ENCODE data around the gene BEST3.
"Not testable (repeated sequence)": the region's sequence is repeated elsewhere in the genome, so short reads cannot be mapped to it uniquely, and the experiment has no call there.

BEST3 gene

GRCh38 chr12:69685810-69686209, 13.3 kb downstream of the BEST3 start:
- H3K36me3 ChIP-seq (ENCODE audit: insufficient read depth, low read depth, low read length), result no peaks in the 10 kb centered on the region
- H3K9ac ChIP-seq (ENCODE audit: low read depth, low read length), result no peak overlapping the region
- no peak overlapping the region for H3K4me3 ChIP-seq (ENCODE audit: low read length)
- H3K9me3 ChIP-seq (ENCODE audit: insufficient read depth, low read depth, low read length), result no peaks in the 10 kb centered on the region
- H3K27me3 ChIP-seq (ENCODE audit: insufficient read depth, low read length), result no peaks in the 10 kb centered on the region
- no peak overlapping the region for H3K27ac ChIP-seq (ENCODE audit: low read length)
- peaks cover 24% of the 10 kb centered on the region for H3K4me1 ChIP-seq (ENCODE audit: insufficient read depth, low read length)

GRCh38 chr12:69684466-69684865, 14.6 kb downstream of the BEST3 start:
- peaks cover 14% of the 10 kb centered on the region for H3K4me1 ChIP-seq (ENCODE audit: insufficient read depth, low read length)
- no peak overlapping the region for H3K4me3 ChIP-seq (ENCODE audit: low read length)
- no peak overlapping the region for H3K9ac ChIP-seq (ENCODE audit: low read depth, low read length)
- H3K27me3 ChIP-seq (ENCODE audit: insufficient read depth, low read length), result no peaks in the 10 kb centered on the region
- H3K36me3 ChIP-seq (ENCODE audit: insufficient read depth, low read depth, low read length), result no peaks in the 10 kb centered on the region
- no peaks in the 10 kb centered on the region for H3K9me3 ChIP-seq (ENCODE audit: insufficient read depth, low read depth, low read length)
- H3K27ac ChIP-seq (ENCODE audit: low read length), result no peak overlapping the region

GRCh38 chr12:69682110-69682755, 16.9 kb downstream of the BEST3 start:
- Histone ChIP-seq H3K27ac (ENCODE audit: low read length) (no peak overlapping the region), H3K27me3 (ENCODE audit: insufficient read depth, low read length) (no peaks in the 10 kb centered on the region), H3K9ac (ENCODE audit: low read depth, low read length) (no peak overlapping the region), H3K4me1 (ENCODE audit: insufficient read depth, low read length) (no peaks in the 10 kb centered on the region), H3K4me3 (ENCODE audit: low read length) (no peak overlapping the region), H3K9me3 (ENCODE audit: insufficient read depth, low read depth, low read length) (no peaks in the 10 kb centered on the region), H3K36me3 (ENCODE audit: insufficient read depth, low read depth, low read length) (no peaks in the 10 kb centered on the region)

- Histone ChIP-seq H3K9me3 (ENCODE audit: insufficient read depth, low read depth, low read length) (no peaks in the 10 kb centered on the region), H3K27ac (ENCODE audit: low read length) (no peak overlapping the region), H3K4me1 (ENCODE audit: insufficient read depth, low read length) (no peaks in the 10 kb centered on the region), H3K4me3 (ENCODE audit: low read length) (no peak overlapping the region), H3K9ac (ENCODE audit: low read depth, low read length) (no peak overlapping the region), H3K36me3 (ENCODE audit: insufficient read depth, low read depth, low read length) (no peaks in the 10 kb centered on the region), H3K27me3 (ENCODE audit: insufficient read depth, low read length) (no peaks in the 10 kb centered on the region)
These were observed 20.0 kb downstream of the BEST3 start for GRCh38 chr12:69679119-69679518.

- Histone ChIP-seq H3K27me3 (ENCODE audit: insufficient read depth, low read length) (no peaks in the 10 kb centered on the region), H3K4me1 (ENCODE audit: insufficient read depth, low read length) (no peaks in the 10 kb centered on the region), H3K9ac (ENCODE audit: low read depth, low read length) (no peak overlapping the region), H3K27ac (ENCODE audit: low read length) (no peak overlapping the region), H3K4me3 (ENCODE audit: low read length) (no peak overlapping the region), H3K36me3 (ENCODE audit: insufficient read depth, low read depth, low read length) (no peaks in the 10 kb centered on the region), H3K9me3 (ENCODE audit: insufficient read depth, low read depth, low read length) (no peaks in the 10 kb centered on the region)
These were observed 22.7 kb downstream of the BEST3 start for GRCh38 chr12:69676257-69677012.

GRCh38 chr12:69672195-69672594, 26.9 kb downstream of the BEST3 start:
- Histone ChIP-seq H3K4me1 (ENCODE audit: insufficient read depth, low read length) (no peaks in the 10 kb centered on the region), H3K4me3 (ENCODE audit: low read length) (no peak overlapping the region), H3K36me3 (ENCODE audit: insufficient read depth, low read depth, low read length) (no peaks in the 10 kb centered on the region), H3K27ac (ENCODE audit: low read length) (no peak overlapping the region), H3K27me3 (ENCODE audit: insufficient read depth, low read length) (no peaks in the 10 kb centered on the region), H3K9ac (ENCODE audit: low read depth, low read length) (no peak overlapping the region), H3K9me3 (ENCODE audit: insufficient read depth, low read depth, low read length) (no peaks in the 10 kb centered on the region)

- H3K9me3 ChIP-seq (ENCODE audit: insufficient read depth, low read depth, low read length), result no peaks in the 10 kb centered on the region
These were observed 27.5 kb downstream of the BEST3 start for GRCh38 chr12:69671597-69671996.

GRCh38 chr12:69666798-69667197, 32.3 kb downstream of the BEST3 start:
- Histone ChIP-seq H3K9ac (ENCODE audit: low read depth, low read length) (no peak overlapping the region), H3K9me3 (ENCODE audit: insufficient read depth, low read depth, low read length) (no peaks in the 10 kb centered on the region), H3K4me3 (ENCODE audit: low read length) (no peak overlapping the region), H3K27ac (ENCODE audit: low read length) (no peak overlapping the region), H3K4me1 (ENCODE audit: insufficient read depth, low read length) (no peaks in the 10 kb centered on the region), H3K27me3 (ENCODE audit: insufficient read depth, low read length) (no peaks in the 10 kb centered on the region), H3K36me3 (ENCODE audit: insufficient read depth, low read depth, low read length) (no peaks in the 10 kb centered on the region)

More at GRCh38 chr12:69671597-69671996, 27.5 kb downstream of the BEST3 start:
- H3K27me3 ChIP-seq (ENCODE audit: insufficient read depth, low read length), result no peaks in the 10 kb centered on the region
- no peak overlapping the region for H3K27ac ChIP-seq (ENCODE audit: low read length)
- no peak overlapping the region for H3K4me3 ChIP-seq (ENCODE audit: low read length)
- H3K4me1 ChIP-seq (ENCODE audit: insufficient read depth, low read length), result no peaks in the 10 kb centered on the region
- H3K36me3 ChIP-seq (ENCODE audit: insufficient read depth, low read depth, low read length), result no peaks in the 10 kb centered on the region
- H3K9ac ChIP-seq (ENCODE audit: low read depth, low read length), result no peak overlapping the region

- H3K9ac ChIP-seq (ENCODE audit: low read depth, low read length); H3K27me3 ChIP-seq (ENCODE audit: insufficient read depth, low read length); H3K27ac ChIP-seq (ENCODE audit: low read length); H3K4me1 ChIP-seq (ENCODE audit: insufficient read depth, low read length); H3K9me3 ChIP-seq (ENCODE audit: insufficient read depth, low read depth, low read length); H3K4me3 ChIP-seq (ENCODE audit: low read length); H3K36me3 ChIP-seq (ENCODE audit: insufficient read depth, low read depth, low read length): not testable (repeated sequence)
These were observed 34.1 kb downstream of the BEST3 start for GRCh38 chr12:69664930-69665377.

GRCh38 chr12:69663726-69664125, 35.4 kb downstream of the BEST3 start:
- no peak overlapping the region for H3K27ac ChIP-seq (ENCODE audit: low read length)
- H3K27me3 ChIP-seq (ENCODE audit: insufficient read depth, low read length), result no peaks in the 10 kb centered on the region
- H3K9me3 ChIP-seq (ENCODE audit: insufficient read depth, low read depth, low read length), result no peaks in the 10 kb centered on the region
- H3K4me3 ChIP-seq (ENCODE audit: low read length), result no peak overlapping the region
- H3K4me1 ChIP-seq (ENCODE audit: insufficient read depth, low read length), result no peaks in the 10 kb centered on the region
- no peaks in the 10 kb centered on the region for H3K36me3 ChIP-seq (ENCODE audit: insufficient read depth, low read depth, low read length)
- no peak overlapping the region for H3K9ac ChIP-seq (ENCODE audit: low read depth, low read length)

- Histone ChIP-seq H3K36me3 (ENCODE audit: insufficient read depth, low read depth, low read length) (no peaks in the 10 kb centered on the region), H3K27ac (ENCODE audit: low read length) (no peak overlapping the region), H3K4me1 (ENCODE audit: insufficient read depth, low read length) (no peaks in the 10 kb centered on the region), H3K9me3 (ENCODE audit: insufficient read depth, low read depth, low read length) (no peaks in the 10 kb centered on the region), H3K4me3 (ENCODE audit: low read length) (no peak overlapping the region), H3K27me3 (ENCODE audit: insufficient read depth, low read length) (no peaks in the 10 kb centered on the region), H3K9ac (ENCODE audit: low read depth, low read length) (no peak overlapping the region)
These were observed 36.3 kb downstream of the BEST3 start for GRCh38 chr12:69662764-69663163.

- Histone ChIP-seq H3K27ac (ENCODE audit: low read length) (no peak overlapping the region), H3K27me3 (ENCODE audit: insufficient read depth, low read length) (no peaks in the 10 kb centered on the region), H3K9ac (ENCODE audit: low read depth, low read length) (no peak overlapping the region), H3K36me3 (ENCODE audit: insufficient read depth, low read depth, low read length) (no peaks in the 10 kb centered on the region), H3K4me3 (ENCODE audit: low read length) (no peak overlapping the region), H3K9me3 (ENCODE audit: insufficient read depth, low read depth, low read length) (no peaks in the 10 kb centered on the region), H3K4me1 (ENCODE audit: insufficient read depth, low read length) (no peaks in the 10 kb centered on the region)
These were observed 37.7 kb downstream of the BEST3 start for GRCh38 chr12:69661386-69661785.

Measured in iPS-20b (cell line).